ENCODE results near the gene PHC3.
"Not testable (repeated sequence)": the region's sequence is repeated elsewhere in the genome, so short reads cannot be mapped to it uniquely, and the experiment has no call there.

The PHC3 gene

GRCh38 chr3:170196833-170197232 is 15.3 kb upstream of the PHC3 start:
- Histone ChIP-seq H3K4me3 (replicated peaks; ENCODE audit: insufficient read depth, low read length) (no peak overlapping the region), H3K27me3 (ENCODE audit: insufficient read depth, poor library complexity, severe bottlenecking) (no peaks in the 10 kb centered on the region), H3K27ac (replicated peaks) (no peak overlapping the region)
- no peak for TF ChIP-seq SPI1 (IDR thresholded peaks at IDR 0.05; ENCODE audit: borderline replicate concordance, low read depth)
- no peak for TF ChIP-seq POLR2AphosphoS5 (IDR thresholded peaks at IDR 0.05; ENCODE audit: low read depth)
- TF ChIP-seq CTCF (IDR thresholded peaks at IDR 0.05; ENCODE audit: insufficient read depth, low read length), result no peak
- no peak for TF ChIP-seq REST (IDR thresholded peaks at IDR 0.05; ENCODE audit: insufficient replicate concordance, low read depth)
- no peak for TF ChIP-seq GABPA (IDR thresholded peaks at IDR 0.05; ENCODE audit: low read depth)
- DNase-seq (ENCODE audit: low read depth in 1 of 2, low spot score in 1 of 2), result no peak

GRCh38 chr3:170195759-170196158 is 14.2 kb upstream of the PHC3 start:
- not testable (repeated sequence) for H3K4me3 ChIP-seq (replicated peaks; ENCODE audit: insufficient read depth, low read length); DNase-seq (ENCODE audit: low read depth in 1 of 2, low spot score in 1 of 2); H3K27me3 ChIP-seq (ENCODE audit: insufficient read depth, poor library complexity, severe bottlenecking); H3K27ac ChIP-seq (replicated peaks)
- peak; percentile 77 for TF ChIP-seq SPI1 (IDR thresholded peaks at IDR 0.05; ENCODE audit: borderline replicate concordance, low read depth)

GRCh38 chr3:170189398-170190256 is 8.1 kb upstream of the PHC3 start:
- Histone ChIP-seq H3K4me3 (replicated peaks; ENCODE audit: insufficient read depth, low read length) (no peak overlapping the region), H3K27me3 (ENCODE audit: insufficient read depth, poor library complexity, severe bottlenecking) (no peaks in the 10 kb centered on the region), H3K27ac (replicated peaks) (no peak overlapping the region)
- DNase-seq (ENCODE audit: low read depth in 1 of 2, low spot score in 1 of 2), result peak in 1 of 2 experiments; percentile 53
- TF ChIP-seq SPI1 (IDR thresholded peaks at IDR 0.05; ENCODE audit: borderline replicate concordance, low read depth) (peak; percentile 86), POLR2AphosphoS5 (IDR thresholded peaks at IDR 0.05; ENCODE audit: low read depth) (no peak)

GRCh38 chr3:170180079-170180907 is 1.2 kb downstream of the PHC3 start:
- Histone ChIP-seq H3K27me3 (ENCODE audit: insufficient read depth, poor library complexity, severe bottlenecking) (no peaks in the 10 kb centered on the region), H3K27ac (replicated peaks) (peak overlapping the region; percentile 97), H3K4me3 (replicated peaks; ENCODE audit: insufficient read depth, low read length) (peak overlapping the region; percentile 77)
- DNase-seq (ENCODE audit: low read depth in 1 of 2, low spot score in 1 of 2), result peak in 1 of 2 experiments; percentile 10
- no peak for TF ChIP-seq REST (IDR thresholded peaks at IDR 0.05; ENCODE audit: insufficient replicate concordance, low read depth)

- no peak for DNase-seq (ENCODE audit: low read depth in 1 of 2, low spot score in 1 of 2)
- Histone ChIP-seq H3K4me3 (replicated peaks; ENCODE audit: insufficient read depth, low read length) (peak overlapping the region; percentile 77), H3K27ac (replicated peaks) (peak overlapping the region; percentile 97), H3K27me3 (ENCODE audit: insufficient read depth, poor library complexity, severe bottlenecking) (no peaks in the 10 kb centered on the region)
- TF ChIP-seq SPI1 (IDR thresholded peaks at IDR 0.05; ENCODE audit: borderline replicate concordance, low read depth) (peak; percentile 53; the same call in 1 of the 2 replicates), GABPA (IDR thresholded peaks at IDR 0.05; ENCODE audit: low read depth) (no peak)
Measured at GRCh38 chr3:170179432-170179831, 2.1 kb downstream of the PHC3 start.

All from HL-60 (cell line).